OCI-LY3 (cell line): ENCODE results near the gene PGAP6.
"Not testable (repeated sequence)": the region's sequence is repeated elsewhere in the genome, so short reads cannot be mapped to it uniquely, and the experiment has no call there.

Experiments used
- EZH2phosphoT487 ChIP-seq: fragments of 200-600 bp; shearing (Covaris generic); IDR thresholded peaks from 2 replicates; pipeline ENCODE4 v1.6.1; 2018; ENCODE audit warnings: antibody characterized with exemption, mixed run types, low read depth
- TF ChIP-seq, protein P1 (sequence below): fragments of 200-600, 300-600 bp; sonication (generic); IDR thresholded peaks from 2 replicates; pipeline ENCODE4 v1.5.1; 2014; ENCODE audit warnings: antibody characterized with exemption, low read length, low read depth

GRCh38 chr16:341095-341973, 40.4 kb downstream of the PGAP6 start:
- TF ChIP-seq, protein P1, sequence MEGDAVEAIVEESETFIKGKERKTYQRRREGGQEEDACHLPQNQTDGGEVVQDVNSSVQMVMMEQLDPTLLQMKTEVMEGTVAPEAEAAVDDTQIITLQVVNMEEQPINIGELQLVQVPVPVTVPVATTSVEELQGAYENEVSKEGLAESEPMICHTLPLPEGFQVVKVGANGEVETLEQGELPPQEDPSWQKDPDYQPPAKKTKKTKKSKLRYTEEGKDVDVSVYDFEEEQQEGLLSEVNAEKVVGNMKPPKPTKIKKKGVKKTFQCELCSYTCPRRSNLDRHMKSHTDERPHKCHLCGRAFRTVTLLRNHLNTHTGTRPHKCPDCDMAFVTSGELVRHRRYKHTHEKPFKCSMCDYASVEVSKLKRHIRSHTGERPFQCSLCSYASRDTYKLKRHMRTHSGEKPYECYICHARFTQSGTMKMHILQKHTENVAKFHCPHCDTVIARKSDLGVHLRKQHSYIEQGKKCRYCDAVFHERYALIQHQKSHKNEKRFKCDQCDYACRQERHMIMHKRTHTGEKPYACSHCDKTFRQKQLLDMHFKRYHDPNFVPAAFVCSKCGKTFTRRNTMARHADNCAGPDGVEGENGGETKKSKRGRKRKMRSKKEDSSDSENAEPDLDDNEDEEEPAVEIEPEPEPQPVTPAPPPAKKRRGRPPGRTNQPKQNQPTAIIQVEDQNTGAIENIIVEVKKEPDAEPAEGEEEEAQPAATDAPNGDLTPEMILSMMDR: not testable (repeated sequence)
- TF ChIP-seq EZH2phosphoT487: not testable (repeated sequence)
